Activated CD4-positive, alpha-beta T cell treated with anti-CD3 and anti-CD28 coated beads for 36 hours (primary cell): ENCODE data around the gene ORC2. TPM values are rescaled to one million over a fixed set of nuclear protein-coding genes. Genes with fewer than 3 reads are reported as not detected.

Source experiments
- ATAC-seq: fragments of 200-7000 bp; cut with Tn5 transposase; one replicate; pipeline ENCODE4 v1.10.0; 2021; ENCODE audit warnings: mild to moderate bottlenecking, moderate library complexity
- CTCF ChIA-PET: fragments of 350-600 bp; sonication (Branson Sonifier 250); formaldehyde crosslinking; loops from one replicate; lab custom pipeline; 2021; ENCODE audit warnings: antibody characterized with exemption; lab: Charles Lee
- POLR2A ChIA-PET: fragments of 350-600 bp; sonication (Branson Sonifier 250); formaldehyde crosslinking; loops from one replicate; lab custom pipeline; 2021; ENCODE audit warnings: antibody characterized with exemption, inconsistent platforms; lab: Charles Lee
- DNase-seq: peaks from one replicate; pipeline ENCODE4 v3.0.0-alpha.2; 2020
- H3K27ac Mint-ChIP-seq: one replicate; pipeline ENCODE4 v1.8.0; 2021; ENCODE audit warnings: mixed read lengths
- H3K27me3 Mint-ChIP-seq: one replicate; pipeline ENCODE4 v1.8.0; 2021; ENCODE audit warnings: mixed read lengths
- H3K36me3 Mint-ChIP-seq: one replicate; pipeline ENCODE4 v1.8.0; 2021; ENCODE audit warnings: low read depth, mixed read lengths
- H3K4me1 Mint-ChIP-seq: one replicate; pipeline ENCODE4 v1.8.0; 2021; ENCODE audit warnings: mixed read lengths
- H3K4me3 Mint-ChIP-seq: one replicate; pipeline ENCODE4 v1.8.0; 2021; ENCODE audit warnings: mild to moderate bottlenecking, moderate library complexity, mixed read lengths
- H3K9me3 Mint-ChIP-seq: one replicate; pipeline ENCODE4 v1.8.0; 2021; ENCODE audit warnings: low read depth, mixed read lengths
- intact Hi-C, 2 experiments: fragments of 100-400 bp; cut with DNase I in 1 of 2; cut with micrococcal nuclease in 1 of 2; formaldehyde crosslinking; loops; one replicate each; pipeline versions ENCODE4 v1.14.2 to v1.15.1; 2022 to 2024; cut with DNase I, micrococcal nuclease
- total RNA-seq, 2 experiments: library from RNA; stranded (reverse); gene quantifications; one replicate each; pipeline ENCODE4 v1.2.3, GENCODE V29; 2021

The ORC2 gene
- total RNA-seq, 2 experiments from 2014 or later: 68.5 to 80.5 TPM

- Mint-ChIP-seq H3K9me3 (no peaks in the 10 kb centered on the region), H3K27me3 (no peaks in the 10 kb centered on the region), H3K36me3 (peaks cover 59% of the 10 kb centered on the region), H3K4me3 (peak overlapping the region; percentile 87), H3K27ac (peak overlapping the region; percentile 99), H3K4me1 (peaks cover 32% of the 10 kb centered on the region)
- ATAC-seq (peak; percentile 3), DNase-seq (peak; percentile 48)
- intact Hi-C loops: loop anchor here (1.0 to 10.0 kb wide), 13 partner anchors 26 to 1404 kb away; partner anchors contain the start of genes BZW1 (in 2 of the 2), NIF3L1 (in 2 of the 2), PPIL3 (in 2 of the 2) and CASP10 (in 1 of the 2)
- POLR2A ChIA-PET: interaction anchor here (0.5 to 3.0 kb wide), 15 partner anchors 12 to 398 kb away, joined by 3 to 49 read pairs (median 4); partner anchors contain the start of genes NIF3L1 and PPIL3
- CTCF ChIA-PET: interaction anchor here (0.5 to 2.0 kb wide), 12 partner anchors 17 to 319 kb away, joined by 3 to 11 read pairs (median 3); partner anchors contain the start of genes CASP10, NIF3L1 and PPIL3
Observed at GRCh38 chr2:200863782-200864175, 99.7 kb downstream of the ORC2 start.

GRCh38 chr2:200862532-200863000 lies 100.9 kb downstream of the ORC2 start:
- Mint-ChIP-seq H3K27me3 (no peaks in the 10 kb centered on the region), H3K36me3 (peaks cover 70% of the 10 kb centered on the region), H3K4me1 (peaks cover 41% of the 10 kb centered on the region), H3K4me3 (peak overlapping the region; percentile 87), H3K9me3 (no peaks in the 10 kb centered on the region), H3K27ac (peak overlapping the region; percentile 99)
- CTCF ChIA-PET: interaction anchor here (0.8 to 1.2 kb wide), 2 partner anchors 255 to 320 kb away, joined by 3 to 6 read pairs; no protein-coding TSS in a partner anchor
- peak; percentile 71 for ATAC-seq
- intact Hi-C loops: loop anchor here (1.0 to 10.0 kb wide), 9 partner anchors 97 to 1405 kb away; partner anchors contain the start of genes KCTD18 (in 1 of the 2), MAIP1 (in 1 of the 2), NOP58 (in 1 of the 2) and SGO2 (in 1 of the 2)
- peak; percentile 83 for DNase-seq
- POLR2A ChIA-PET: no interaction called here

GRCh38 chr2:200861617-200862155 lies 101.8 kb downstream of the ORC2 start:
- peak overlapping the region; percentile 99 for H3K27ac Mint-ChIP-seq
- CTCF ChIA-PET: interaction anchor here (0.8 kb wide), 1 partner anchor 321 kb away, joined by 6 read pairs; no protein-coding TSS in a partner anchor
- POLR2A ChIA-PET: no interaction called here

GRCh38 chr2:200860092-200860795 lies 103.2 kb downstream of the ORC2 start:
- ATAC-seq: no peak
- Mint-ChIP-seq H3K36me3 (peaks cover 84% of the 10 kb centered on the region), H3K4me3 (peak overlapping the region; percentile 87), H3K27ac (peak overlapping the region; percentile 86), H3K27me3 (no peaks in the 10 kb centered on the region), H3K4me1 (peaks cover 48% of the 10 kb centered on the region), H3K9me3 (no peaks in the 10 kb centered on the region)
- ChIA-PET POLR2A (no interaction called here), CTCF (interaction anchor here (1.4 to 2.4 kb wide), 3 partner anchors 45 to 372 kb away, joined by 3 to 10 read pairs (median 4); no protein-coding TSS in a partner anchor)
- DNase-seq: peak; percentile 67
- intact Hi-C loops: loop anchor here (2.0 to 10.0 kb wide), 6 partner anchors 45 to 1407 kb away; partner anchors contain the start of genes CFLAR (in 1 of the 2), KCTD18 (in 1 of the 2), MAIP1 (in 1 of the 2) and NOP58 (in 1 of the 2)

More at GRCh38 chr2:200861617-200862155, 101.8 kb downstream of the ORC2 start:
- H3K4me1 Mint-ChIP-seq: peaks cover 48% of the 10 kb centered on the region
- ATAC-seq: no peak
- DNase-seq: no peak
- intact Hi-C loops: loop anchor here (1.0 to 10.0 kb wide), 11 partner anchors 47 to 1406 kb away; partner anchors contain the start of genes CFLAR (in 1 of the 2), KCTD18 (in 1 of the 2), MAIP1 (in 1 of the 2) and NOP58 (in 1 of the 2)
- H3K36me3 Mint-ChIP-seq: peaks cover 75% of the 10 kb centered on the region
- no peaks in the 10 kb centered on the region for H3K9me3 Mint-ChIP-seq
- no peaks in the 10 kb centered on the region for H3K27me3 Mint-ChIP-seq
- H3K4me3 Mint-ChIP-seq: peak overlapping the region; percentile 87

Other genes starting within 250 kb of the ORC2 start
- 100 to 1,000 TPM; 413 to 474 TPM for gene BZW1, start 151.8 kb downstream of the ORC2 start, total RNA-seq
- gene CLK1, start 99.0 kb downstream of the ORC2 start, total RNA-seq: 10 to 100 TPM; 86.4 to 99.3 TPM
- 10 to 100 TPM; 52.6 to 53.0 TPM for gene PPIL3, start 74.6 kb downstream of the ORC2 start, total RNA-seq
- 10 to 100 TPM; 37.0 to 47.7 TPM for gene NIF3L1, start 74.3 kb downstream of the ORC2 start, total RNA-seq
- gene HYCC2, start 108.0 kb upstream of the ORC2 start, total RNA-seq: 10 to 100 TPM; 15.8 to 16.0 TPM
- gene NDUFB3, start 108.3 kb upstream of the ORC2 start, total RNA-seq: 100 to 1,000 TPM; 126 to 150 TPM
- 100 to 1,000 TPM; 255 to 270 TPM for gene CFLAR, start 152.5 kb upstream of the ORC2 start, total RNA-seq
- 10 to 100 TPM; 12.2 to 16.8 TPM for gene CASP10, start 219.5 kb upstream of the ORC2 start, total RNA-seq